GM23338 (cell line): ENCODE data around the gene ATP8B4. TPM values are rescaled to one million over a fixed set of nuclear protein-coding genes. Genes with fewer than 3 reads are reported as not detected.

Experiments
- CREB1 ChIP-seq: fragments of 250-450 bp; sonication (Bioruptor Pico); IDR thresholded peaks from 2 replicates; pipeline ENCODE4 v1.5.0; 2020; ENCODE audit warnings: low read depth, mild to moderate bottlenecking, moderate library complexity
- EZH2phosphoT487 ChIP-seq: fragments of 200-600 bp; sonication (generic); IDR thresholded peaks from one replicate; pipeline ENCODE4 v1.8.1; 2018; ENCODE audit warnings: antibody characterized with exemption; ENCODE audit not compliant: unreplicated experiment
- REST ChIP-seq: IDR thresholded peaks from one replicate; pipeline ENCODE4 v1.6.1; 2018; ENCODE audit warnings: antibody characterized with exemption; ENCODE audit not compliant: unreplicated experiment
- ZNF114 ChIP-seq: fragments of 250-450 bp; sonication (Bioruptor Pico); IDR thresholded peaks from 2 replicates; pipeline ENCODE4 v1.5.0; 2020; ENCODE audit warnings: mild to moderate bottlenecking, moderate library complexity
- ZNF462 ChIP-seq: fragments of 250-450 bp; sonication (Bioruptor Pico); IDR thresholded peaks from 2 replicates; pipeline ENCODE4 v1.5.0; 2020; ENCODE audit warnings: mild to moderate bottlenecking, moderate library complexity
- polyA plus RNA-seq: library from polyadenylated mRNA; unstranded; fragments of >200 nt; fragmentation: Nextera tagmentation; extraction: Ambion mirVana; gene quantifications from 2 replicates; pipeline ENCODE4 v1.2.1, GENCODE V29; 2016
- total RNA-seq: library from RNA; depleted of rRNA; stranded (reverse); fragments of >200 nt; shearing (Covaris generic); gene quantifications from 2 replicates; pipeline ENCODE4 v1.2.3, GENCODE V29; 2014

The ATP8B4 gene
- total and polyA plus RNA-seq, 2 experiments from 2014 or later, result 0.24 TPM; not detected in 1

- TF ChIP-seq ZNF462 (CRISPR knock-in tag) (no peak), CREB1 (CRISPR knock-in tag) (no peak), ZNF114 (CRISPR knock-in tag) (no peak), REST (no peak), EZH2phosphoT487 (no peak)
Measured at GRCh38 chr15:49809894-49810609, 309.0 kb downstream of the ATP8B4 start (continued).
